A549 (cell line): ENCODE data around the gene ZNF429. TPM values are rescaled to one million over a fixed set of nuclear protein-coding genes. Genes with fewer than 3 reads are reported as not detected.
"Not testable (repeated sequence)": the region's sequence is repeated elsewhere in the genome, so short reads cannot be mapped to it uniquely, and the experiment has no call there.

Source experiments
- ATAC-seq, 2 experiments: fragments of 200-7000 bp in 1 of 2; fragments of >200 bp in 1 of 2; cut with Nextera tagmentation in 1 of 2; cut with Tn5 transposase in 1 of 2; 3 replicates each; pipeline versions ENCODE4 v1.8.0 to v1.9.1; 2018 to 2020; ENCODE audit warnings: mild to moderate bottlenecking in 1 of 2, moderate library complexity in 1 of 2
- CTCF ChIA-PET: fragments of 300-600 bp; sonication (Branson Sonifier 250); formaldehyde crosslinking; extraction: SDS; loops from one replicate; lab custom pipeline; 2021; ENCODE audit warnings: antibody characterized with exemption, inconsistent platforms; lab: Yijun Ruan, JAX
- POLR2A ChIA-PET: fragments of 350-600 bp; formaldehyde crosslinking; extraction: SDS; loops from one replicate; lab custom pipeline; 2021; ENCODE audit warnings: antibody characterized with exemption, inconsistent platforms; lab: Yijun Ruan, JAX
- DNase-seq, 2 experiments: peaks; one replicate each; pipeline versions ENCODE4 v3.0.0 to v3.0.0-alpha.2; 2011 to 2016; ENCODE audit warnings: low read depth in 1 of 2, low spot score in 1 of 2
- FAIRE-seq: peaks from 2 replicates; lab custom pipeline; 2011; peaks lifted over from hg19 to GRCh38; lab: Jason Lieb, UNC
- H3K27ac ChIP-seq, 2 experiments: fragments of >200 bp; sonication (Bioruptor Twin); formaldehyde crosslinking; 3 replicates each; pipeline ENCODE4 v1.5.1; 2016 to 2017
- H3K4me1 ChIP-seq: fragments of >200 bp; sonication (Bioruptor Twin); formaldehyde crosslinking; 3 replicates; pipeline ENCODE4 v1.6.1; 2016
- H3K4me2 ChIP-seq: fragments of >200 bp; sonication (Bioruptor Twin); formaldehyde crosslinking; 3 replicates; pipeline ENCODE4 v1.6.1; 2016
- H3K4me3 ChIP-seq: fragments of >200 bp; sonication (Bioruptor Twin); formaldehyde crosslinking; 3 replicates; pipeline ENCODE4 v1.5.1; 2016
- H3K9me3 ChIP-seq: fragments of >200 bp; sonication (Bioruptor Twin); formaldehyde crosslinking; 3 replicates; pipeline ENCODE4 v1.6.1; 2016
- CBX8 ChIP-seq: fragments of 200-600 bp; sonication (generic); IDR thresholded peaks from 2 replicates; pipeline ENCODE4 v1.6.1; 2016
- CHD4 ChIP-seq: fragments of 200-600 bp; sonication (generic); IDR thresholded peaks from 2 replicates; pipeline ENCODE4 v1.6.1; 2016; ENCODE audit warnings: antibody characterized with exemption, mild to moderate bottlenecking, borderline replicate concordance
- EHF ChIP-seq: fragments of 250-450 bp; sonication (Bioruptor Pico); IDR thresholded peaks from 2 replicates; pipeline ENCODE4 v1.5.0; 2020; ENCODE audit warnings: mild to moderate bottlenecking
- EHMT2 ChIP-seq: fragments of 200-600 bp; sonication (generic); IDR thresholded peaks from 2 replicates; pipeline ENCODE4 v1.6.1; 2016; ENCODE audit warnings: antibody characterized with exemption, low read depth, mild to moderate bottlenecking, moderate library complexity
- ESRRA ChIP-seq: fragments of 150-350 bp; IDR thresholded peaks from 2 replicates; pipeline ENCODE4 v1.6.1; 2014; ENCODE audit warnings: mild to moderate bottlenecking, low read length, borderline replicate concordance
- FOSL2 ChIP-seq, 2 experiments: fragments of 450-650 bp in 1 of 2; fragments of >200 bp in 1 of 2; sonication (Bioruptor Twin) in 1 of 2; formaldehyde crosslinking; IDR thresholded peaks; 2 replicates each; pipeline versions ENCODE4 v1.5.0 to v1.6.1; 2016 to 2020; ENCODE audit warnings: mild to moderate bottlenecking in 1 of 2, moderate library complexity in 1 of 2
- GATA3 ChIP-seq: IDR thresholded peaks from 2 replicates; pipeline ENCODE4 v1.6.1; 2012; ENCODE audit warnings: borderline replicate concordance
- HDAC2 ChIP-seq: fragments of 200-600 bp; sonication (generic); IDR thresholded peaks from 2 replicates; pipeline ENCODE4 v1.6.1; 2016
- HEYL ChIP-seq: fragments of 250-450 bp; sonication (Bioruptor Pico); IDR thresholded peaks from 2 replicates; pipeline ENCODE4 v1.8.0; 2021; ENCODE audit warnings: mild to moderate bottlenecking, moderate library complexity
- JUNB ChIP-seq: fragments of >200 bp; sonication (Bioruptor Twin); formaldehyde crosslinking; IDR thresholded peaks from 2 replicates; pipeline ENCODE4 v1.6.1; 2016
- MAFK ChIP-seq: fragments of 450-650 bp; IDR thresholded peaks from 2 replicates; pipeline ENCODE4 v1.6.1; 2014; ENCODE audit not compliant: partially characterized antibody
- MYC ChIP-seq: IDR thresholded peaks from 2 replicates; pipeline ENCODE4 v1.6.1; 2012; ENCODE audit warnings: mild to moderate bottlenecking, inconsistent platforms, low read length, improper control_type of control experiment, borderline replicate concordance
- NFE2L2 ChIP-seq: fragments of 150-350 bp; conservative IDR thresholded peaks from 2 replicates; pipeline ENCODE4 v1.6.1; 2014; ENCODE audit warnings: low read length
- NR3C1 ChIP-seq: fragments of >200 bp; sonication (Bioruptor Twin); formaldehyde crosslinking; IDR thresholded peaks from 3 replicates; pipeline ENCODE4 v1.6.1; 2017
- PHF8 ChIP-seq: fragments of 200-600 bp; sonication (generic); IDR thresholded peaks from 2 replicates; pipeline ENCODE4 v1.6.1; 2016; ENCODE audit warnings: low read depth, mild to moderate bottlenecking, antibody characterized with exemption, moderate library complexity, borderline replicate concordance
- POLR2AphosphoS2 ChIP-seq: conservative IDR thresholded peaks from 2 replicates; pipeline ENCODE4 v1.6.1; 2012; ENCODE audit warnings: low read length, improper control_type of control experiment, inconsistent platforms
- RCOR1 ChIP-seq: fragments of 150-350 bp; IDR thresholded peaks from 2 replicates; pipeline ENCODE4 v1.6.1; 2014; ENCODE audit warnings: antibody characterized with exemption, low read length, low read depth
- RFX5 ChIP-seq: fragments of 450-650 bp; IDR thresholded peaks from 2 replicates; pipeline ENCODE4 v1.7.1; 2014; ENCODE audit warnings: antibody characterized with exemption, mild to moderate bottlenecking, moderate library complexity
- SREBF2 ChIP-seq: fragments of 450-650 bp; IDR thresholded peaks from 2 replicates; pipeline ENCODE4 v1.6.1; 2014; ENCODE audit warnings: mild to moderate bottlenecking, moderate library complexity
- ZC3H11A ChIP-seq: fragments of 450-650 bp; IDR thresholded peaks from 2 replicates; pipeline ENCODE4 v1.6.1; 2014; ENCODE audit warnings: antibody characterized with exemption, mild to moderate bottlenecking
- ZFP36 ChIP-seq: fragments of 450-650 bp; IDR thresholded peaks from 2 replicates; pipeline ENCODE4 v1.6.1; 2014; ENCODE audit warnings: borderline replicate concordance; ENCODE audit not compliant: partially characterized antibody
- WGBS: methylation state at CpG from one replicate; pipeline ENCODE4 v1.1.6; 2017; ENCODE audit errors: missing lambda C conversion rate; 5-methylcytosine and 5-hydroxymethylcytosine counted together
- polyA plus RNA-seq, 4 experiments: library from polyadenylated mRNA; depleted of rRNA in 3 of 4; stranded (reverse); fragments of >200 nt; fragmentation: RNase III in 1 of 4; extraction: RNeasy Plus Mini Kit Qiagen cat#74134 plus additional on column Dnase treatment in 1 of 4; gene quantifications; 2 replicates in 3 of 4; 3 replicates in 1 of 4; pipeline ENCODE4 v1.2.3, GENCODE V29; 2011 to 2017
- TF ChIP-seq, protein P1 (sequence below): fragments of 250-450 bp; sonication (Bioruptor Pico); IDR thresholded peaks from 2 replicates; pipeline ENCODE4 v1.5.0; 2021; ENCODE audit warnings: mild to moderate bottlenecking, moderate library complexity, borderline replicate concordance
- TF ChIP-seq, protein P2 (sequence below): IDR thresholded peaks from 2 replicates; pipeline ENCODE4 v1.6.1; 2012; ENCODE audit warnings: low read depth, borderline replicate concordance
- TF ChIP-seq, protein P3 (sequence below): fragments of 150-350 bp; IDR thresholded peaks from 2 replicates; pipeline ENCODE4 v1.6.1; 2014; ENCODE audit warnings: low read depth, mild to moderate bottlenecking, low read length
- TF ChIP-seq, protein P4 (sequence below): fragments of 250-450 bp; sonication (Bioruptor Pico); IDR thresholded peaks from 2 replicates; pipeline ENCODE4 v1.5.0; 2020; ENCODE audit warnings: low read depth, mild to moderate bottlenecking, moderate library complexity

ZNF429 gene
- polyA plus RNA-seq, 2 of the 4 experiments (the other 2 are of a cell fraction): not detected

DNA sequence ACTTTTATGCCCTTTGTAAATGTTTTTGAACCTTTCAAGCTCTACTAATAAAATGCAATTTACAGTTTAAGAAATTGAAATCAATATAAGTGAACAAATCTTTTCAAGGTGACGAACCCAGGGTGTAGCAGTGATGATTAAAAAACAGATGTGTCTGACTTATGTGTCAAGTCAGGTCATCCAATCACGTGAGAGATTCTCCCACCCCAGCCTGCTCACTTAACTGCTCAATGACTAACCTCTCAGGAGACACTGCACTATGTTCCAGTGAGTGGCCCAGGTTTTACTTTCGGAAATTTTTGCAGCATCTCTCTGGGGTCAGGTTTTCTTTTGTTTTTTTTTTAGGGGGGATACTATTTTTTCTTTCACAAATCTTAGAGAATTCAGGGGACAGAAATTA lies 60.7 kb downstream of the ZNF429 start (continued):
- TF ChIP-seq, protein P1, sequence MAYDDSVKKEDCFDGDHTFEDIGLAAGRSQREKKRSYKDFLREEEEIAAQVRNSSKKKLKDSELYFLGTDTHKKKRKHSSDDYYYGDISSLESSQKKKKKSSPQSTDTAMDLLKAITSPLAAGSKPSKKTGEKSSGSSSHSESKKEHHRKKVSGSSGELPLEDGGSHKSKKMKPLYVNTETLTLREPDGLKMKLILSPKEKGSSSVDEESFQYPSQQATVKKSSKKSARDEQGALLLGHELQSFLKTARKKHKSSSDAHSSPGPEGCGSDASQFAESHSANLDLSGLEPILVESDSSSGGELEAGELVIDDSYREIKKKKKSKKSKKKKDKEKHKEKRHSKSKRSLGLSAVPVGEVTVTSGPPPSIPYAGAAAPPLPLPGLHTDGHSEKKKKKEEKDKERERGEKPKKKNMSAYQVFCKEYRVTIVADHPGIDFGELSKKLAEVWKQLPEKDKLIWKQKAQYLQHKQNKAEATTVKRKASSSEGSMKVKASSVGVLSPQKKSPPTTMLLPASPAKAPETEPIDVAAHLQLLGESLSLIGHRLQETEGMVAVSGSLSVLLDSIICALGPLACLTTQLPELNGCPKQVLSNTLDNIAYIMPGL (CRISPR knock-in tag): no peak
- no peak for TF ChIP-seq EHMT2

DNA sequence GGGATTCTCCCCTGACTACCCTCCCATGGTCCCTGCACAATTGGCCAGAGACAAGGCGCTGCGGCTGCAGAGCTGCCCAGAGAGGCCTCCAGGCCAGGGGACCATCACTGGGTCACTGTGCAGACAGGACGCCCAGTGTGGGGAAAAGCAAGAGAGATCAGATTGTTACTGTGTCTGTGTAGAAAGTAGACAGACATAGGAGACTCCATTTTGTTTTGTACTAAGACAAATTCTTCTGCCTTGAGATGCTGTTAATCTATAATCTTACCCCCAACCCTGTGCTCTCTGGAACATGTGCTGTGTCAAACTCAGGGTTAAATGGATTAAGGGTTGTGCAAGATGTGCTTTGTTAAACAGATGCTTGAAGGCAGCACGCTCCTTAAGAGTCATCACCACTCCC lies 62.4 kb downstream of the ZNF429 start:
- ATAC-seq, H3K4me2 ChIP-seq, CTCF ChIA-PET, H3K4me1 ChIP-seq, H3K9me3 ChIP-seq, DNase-seq, H3K4me3 ChIP-seq, H3K27ac ChIP-seq, FAIRE-seq, POLR2A ChIA-PET: not testable (repeated sequence)
- 5% methylated on average over 3 of the region's 4 CpGs for WGBS

DNA sequence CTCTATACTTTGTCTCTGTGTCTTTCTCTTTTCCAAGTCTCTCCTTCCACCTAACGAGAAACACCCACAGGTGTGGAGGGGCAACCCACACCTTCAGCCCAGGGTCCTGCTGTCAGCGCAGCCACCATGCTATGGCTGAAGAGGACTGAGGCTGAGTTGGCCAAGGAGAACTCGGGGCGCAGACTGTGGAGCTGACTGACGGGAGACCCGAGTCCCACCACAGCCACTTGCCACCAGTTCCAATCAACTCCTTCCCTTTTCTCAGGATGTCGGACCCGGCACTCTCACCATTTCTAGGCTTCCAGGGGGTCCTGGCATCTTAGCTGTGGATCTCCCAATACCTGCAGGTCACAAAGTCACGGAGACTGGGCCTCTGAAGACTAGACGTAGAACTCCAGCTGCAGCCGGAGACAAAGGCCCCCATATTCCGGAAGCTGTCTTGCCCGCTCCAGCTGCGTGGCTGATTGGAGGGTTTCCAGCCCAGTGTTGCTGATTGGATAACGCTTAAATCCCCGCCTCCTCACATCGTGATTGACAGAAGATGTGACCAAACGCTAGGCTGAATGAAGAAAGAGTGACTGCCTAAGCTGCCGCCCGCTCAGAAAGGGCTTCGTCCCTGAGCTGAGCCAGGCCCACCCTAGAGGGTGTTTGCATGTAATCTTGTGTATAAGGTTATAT lies 63.6 kb downstream of the ZNF429 start:
- 28% methylated on average over 9 of the region's 21 CpGs for WGBS
- Histone ChIP-seq H3K9me3 (no peaks in the 10 kb centered on the region; the same call in 2 of the 3 replicates), H3K4me3 (no peak overlapping the region), H3K4me1 (no peaks in the 10 kb centered on the region), H3K27ac (no peak overlapping the region), H3K4me2 (no peak overlapping the region)
- no peak for FAIRE-seq
- DNase-seq: no peak
- TF ChIP-seq, protein P2, sequence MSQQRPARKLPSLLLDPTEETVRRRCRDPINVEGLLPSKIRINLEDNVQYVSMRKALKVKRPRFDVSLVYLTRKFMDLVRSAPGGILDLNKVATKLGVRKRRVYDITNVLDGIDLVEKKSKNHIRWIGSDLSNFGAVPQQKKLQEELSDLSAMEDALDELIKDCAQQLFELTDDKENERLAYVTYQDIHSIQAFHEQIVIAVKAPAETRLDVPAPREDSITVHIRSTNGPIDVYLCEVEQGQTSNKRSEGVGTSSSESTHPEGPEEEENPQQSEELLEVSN: no peak
- TF ChIP-seq MAFK: no peak
- no peak for TF ChIP-seq NFE2L2
- TF ChIP-seq JUNB: no peak
- TF ChIP-seq RFX5: no peak
- TF ChIP-seq SREBF2: no peak
- no peak for TF ChIP-seq ZFP36
- TF ChIP-seq, protein P3, sequence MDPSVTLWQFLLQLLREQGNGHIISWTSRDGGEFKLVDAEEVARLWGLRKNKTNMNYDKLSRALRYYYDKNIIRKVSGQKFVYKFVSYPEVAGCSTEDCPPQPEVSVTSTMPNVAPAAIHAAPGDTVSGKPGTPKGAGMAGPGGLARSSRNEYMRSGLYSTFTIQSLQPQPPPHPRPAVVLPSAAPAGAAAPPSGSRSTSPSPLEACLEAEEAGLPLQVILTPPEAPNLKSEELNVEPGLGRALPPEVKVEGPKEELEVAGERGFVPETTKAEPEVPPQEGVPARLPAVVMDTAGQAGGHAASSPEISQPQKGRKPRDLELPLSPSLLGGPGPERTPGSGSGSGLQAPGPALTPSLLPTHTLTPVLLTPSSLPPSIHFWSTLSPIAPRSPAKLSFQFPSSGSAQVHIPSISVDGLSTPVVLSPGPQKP: no peak
- TF ChIP-seq GATA3: no peak
- no peak for TF ChIP-seq CBX8
- no peak for TF ChIP-seq ZC3H11A
- TF ChIP-seq HDAC2: no peak
- no peak for TF ChIP-seq MYC
- no peak for TF ChIP-seq PHF8
- no peak for TF ChIP-seq NR3C1
- TF ChIP-seq ESRRA: no peak
- ChIA-PET CTCF (interaction anchor here (0.9 kb wide), 1 partner anchor 16 kb away, joined by 3 read pairs; no protein-coding TSS in a partner anchor), POLR2A (no interaction called here)
- no peak for ATAC-seq

DNA sequence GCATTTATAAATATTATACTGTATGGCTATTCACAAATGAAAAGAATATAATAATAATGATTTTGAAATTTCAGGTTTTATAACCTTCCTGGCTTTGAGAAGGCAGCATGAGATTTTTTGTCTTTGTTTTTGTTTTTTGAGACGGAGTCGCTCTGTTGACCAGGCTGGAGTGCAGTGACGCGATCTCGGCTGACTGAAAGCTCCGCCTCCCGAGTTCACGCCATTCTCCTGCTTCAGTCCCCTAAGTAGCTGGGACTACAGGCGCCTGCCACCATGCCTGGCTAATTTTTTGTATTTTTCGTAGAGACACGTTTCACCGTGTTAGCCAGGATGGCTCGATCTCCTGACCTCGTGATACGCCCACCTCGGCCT lies 64.1 kb downstream of the ZNF429 start:
- CTCF ChIA-PET: interaction anchor here (0.9 kb wide), 1 partner anchor 16 kb away, joined by 3 read pairs; no protein-coding TSS in a partner anchor
- WGBS: 26% methylated on average over 14 of the region's 16 CpGs
- no peak for DNase-seq
- no peak overlapping the region for H3K27ac ChIP-seq
- POLR2A ChIA-PET: no interaction called here
- no peak for FAIRE-seq
- ATAC-seq: no peak
- H3K4me3 ChIP-seq: no peak overlapping the region
- H3K9me3 ChIP-seq: no peaks in the 10 kb centered on the region
- H3K4me2 ChIP-seq: no peak overlapping the region
- H3K4me1 ChIP-seq: no peaks in the 10 kb centered on the region
- TF ChIP-seq CHD4 (no peak), NFE2L2 (no peak), RCOR1 (no peak), POLR2AphosphoS2 (no peak), RFX5 (no peak), FOSL2 (IDR thresholded peaks at IDR 0.05) (no peak), FOSL2 (CRISPR knock-in tag; IDR thresholded peaks at IDR 0.05) (no peak), EHF (no peak), ESRRA (no peak), HEYL (no peak)
- TF ChIP-seq, protein P4, sequence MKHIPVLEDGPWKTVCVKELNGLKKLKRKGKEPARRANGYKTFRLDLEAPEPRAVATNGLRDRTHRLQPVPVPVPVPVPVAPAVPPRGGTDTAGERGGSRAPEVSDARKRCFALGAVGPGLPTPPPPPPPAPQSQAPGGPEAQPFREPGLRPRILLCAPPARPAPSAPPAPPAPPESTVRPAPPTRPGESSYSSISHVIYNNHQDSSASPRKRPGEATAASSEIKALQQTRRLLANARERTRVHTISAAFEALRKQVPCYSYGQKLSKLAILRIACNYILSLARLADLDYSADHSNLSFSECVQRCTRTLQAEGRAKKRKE (CRISPR knock-in tag): no peak
